GM19452 (cell line): ENCODE data around the gene PCDHGC3.

ENCODE experiments used
- ATAC-seq: cut with Tn5 transposase; IDR thresholded peaks from one replicate; pipeline ENCODE4 v1.9.1; 2021; ENCODE audit not compliant: unreplicated experiment

Gene PCDHGC3

DNA sequence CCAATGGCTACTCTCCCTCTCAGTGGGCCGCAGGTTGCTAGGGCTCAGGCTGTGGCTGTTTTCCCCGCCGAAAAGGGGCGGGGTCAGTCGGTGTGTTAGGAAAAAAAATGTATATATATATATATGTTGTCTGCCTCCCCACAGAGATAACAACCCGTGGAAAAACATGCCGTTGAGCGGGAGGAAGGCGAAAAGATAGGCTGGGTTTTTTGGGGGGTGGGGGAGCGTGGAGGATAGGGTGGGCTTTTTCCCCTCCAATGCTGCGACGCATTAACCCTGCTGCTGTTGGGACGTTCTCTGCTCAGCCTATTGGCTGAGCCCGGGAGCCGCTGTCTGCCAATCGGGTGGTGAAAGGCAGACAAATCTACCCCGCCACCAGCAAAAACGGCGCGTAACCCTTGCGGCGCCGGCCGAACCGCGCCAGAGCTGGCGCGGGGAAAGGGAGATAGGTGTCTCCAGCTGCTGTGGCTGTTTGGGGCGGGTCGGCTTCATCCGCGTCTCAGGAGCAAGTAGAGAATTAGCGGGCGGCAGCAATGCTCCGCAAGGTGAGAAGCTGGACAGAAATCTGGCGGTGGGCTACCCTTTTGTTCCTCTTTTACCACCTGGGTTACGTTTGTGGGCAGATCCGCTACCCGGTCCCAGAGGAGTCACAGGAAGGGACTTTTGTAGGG, 9.0 kb downstream of the PCDHGC3 start, which contains the start of gene PCDHGC4:
TSS of gene PCDHGC4 (plus strand) at position 390 of the 671 bp plus-strand sequence. CDS start at position 534, 144 bp downstream.
- no peak for ATAC-seq

DNA sequence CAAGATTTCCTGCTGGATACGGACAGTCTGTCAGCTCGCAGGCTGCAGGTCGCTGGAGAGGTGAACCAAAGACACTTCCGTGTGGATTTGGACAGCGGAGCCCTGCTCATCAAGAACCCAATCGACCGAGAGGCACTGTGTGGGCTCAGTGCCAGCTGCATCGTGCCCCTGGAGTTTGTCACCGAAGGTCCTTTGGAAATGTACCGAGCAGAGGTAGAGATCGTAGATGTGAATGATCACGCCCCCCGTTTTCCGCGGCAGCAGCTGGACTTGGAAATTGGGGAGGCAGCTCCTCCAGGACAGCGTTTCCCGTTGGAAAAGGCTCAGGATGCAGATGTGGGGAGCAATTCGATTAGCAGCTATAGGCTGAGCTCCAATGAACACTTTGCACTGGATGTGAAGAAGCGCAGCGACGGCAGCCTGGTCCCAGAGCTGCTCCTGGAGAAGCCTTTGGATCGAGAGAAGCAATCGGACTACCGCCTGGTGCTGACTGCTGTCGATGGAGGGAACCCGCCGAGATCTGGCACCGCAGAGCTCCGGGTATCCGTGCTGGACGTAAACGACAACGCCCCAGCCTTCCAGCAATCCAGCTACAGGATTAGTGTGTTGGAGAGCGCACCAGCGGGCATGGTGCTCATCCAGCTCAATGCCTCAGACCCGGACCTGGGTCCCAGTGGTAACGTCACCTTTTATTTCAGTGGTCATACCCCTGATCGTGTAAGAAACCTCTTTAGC, 9.7 kb downstream of the PCDHGC3 start:
- ATAC-seq = no peak

DNA sequence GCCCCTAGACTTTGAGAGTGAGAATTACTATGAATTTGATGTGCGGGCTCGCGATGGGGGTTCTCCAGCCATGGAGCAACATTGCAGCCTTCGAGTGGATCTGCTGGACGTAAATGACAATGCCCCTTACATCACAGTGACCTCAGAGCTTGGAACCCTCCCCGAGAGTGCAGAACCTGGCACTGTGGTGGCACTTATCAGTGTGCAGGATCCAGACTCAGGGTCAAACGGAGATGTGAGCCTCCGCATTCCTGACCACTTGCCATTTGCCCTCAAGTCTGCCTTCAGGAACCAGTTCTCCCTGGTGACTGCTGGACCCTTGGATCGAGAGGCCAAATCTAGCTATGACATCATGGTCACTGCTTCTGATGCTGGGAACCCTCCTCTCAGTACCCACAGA, 10.3 kb downstream of the PCDHGC3 start:
- ATAC-seq = no peak

DNA sequence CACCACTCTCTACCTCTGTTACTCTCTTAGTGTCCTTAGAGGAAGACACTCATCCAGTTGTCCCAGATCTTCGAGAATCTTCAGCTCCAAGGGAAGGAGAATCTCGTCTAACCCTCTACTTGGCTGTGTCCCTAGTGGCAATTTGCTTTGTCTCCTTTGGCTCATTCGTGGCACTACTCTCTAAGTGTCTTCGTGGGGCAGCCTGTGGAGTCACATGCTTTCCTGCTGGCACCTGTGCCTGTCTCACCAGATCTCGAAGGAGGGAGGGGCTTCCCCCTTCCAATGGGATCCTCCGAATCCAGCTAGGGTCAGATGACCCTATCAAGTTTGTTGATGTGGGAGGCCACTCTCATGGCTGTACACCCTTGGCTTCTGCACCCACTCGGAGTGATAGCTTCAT, 11.4 kb downstream of the PCDHGC3 start:
- ATAC-seq = no peak

DNA sequence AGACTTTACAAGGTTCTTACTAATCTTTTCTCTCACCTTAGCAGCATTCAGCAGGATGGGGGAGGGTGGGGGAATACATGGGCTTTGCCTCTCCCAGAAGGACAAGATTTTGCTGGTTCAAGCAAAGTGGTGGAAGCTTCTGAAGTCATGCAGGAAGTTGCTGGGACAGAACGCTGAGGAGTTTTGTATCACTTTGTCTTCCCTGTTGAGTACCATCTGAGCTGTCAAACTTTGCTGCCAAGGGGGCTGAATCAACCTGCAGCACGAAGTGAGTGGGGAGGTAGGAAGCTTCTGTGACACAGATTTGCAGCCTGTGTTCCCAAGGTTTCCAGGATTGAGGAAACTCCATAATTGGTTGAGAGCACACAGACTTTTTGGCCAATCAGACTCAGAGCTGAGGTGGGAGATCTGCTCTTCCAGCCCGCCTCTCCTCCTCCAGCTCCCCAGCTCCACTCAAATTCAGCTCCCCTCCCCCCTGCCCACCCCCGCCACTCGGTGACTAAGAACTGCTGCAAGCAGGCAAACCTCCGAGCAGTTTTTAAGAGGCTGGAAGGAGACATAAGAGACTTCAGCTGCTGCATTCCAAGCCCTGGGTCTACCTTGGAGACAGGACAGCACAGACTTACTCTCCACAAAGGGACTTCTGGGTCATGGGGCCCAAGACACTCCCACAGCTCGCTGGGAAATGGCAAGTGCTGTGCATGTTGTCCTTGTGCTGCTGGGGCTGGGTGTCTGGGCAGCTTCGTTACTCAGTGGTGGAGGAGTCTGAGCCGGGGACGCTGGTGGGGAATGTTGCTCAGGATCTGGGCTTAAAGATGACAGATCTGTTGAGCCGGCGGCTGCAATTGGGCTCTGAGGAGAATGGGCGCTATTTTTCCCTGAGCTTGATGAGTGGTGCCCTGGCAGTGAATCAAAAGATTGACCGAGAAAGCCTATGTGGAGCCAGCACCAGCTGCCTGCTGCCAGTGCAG, 13.1 kb downstream of the PCDHGC3 start, which contains the start of gene PCDHGC5:
TSS of gene PCDHGC5 (plus strand) at position 491 of the 971 bp plus-strand sequence. CDS start at position 651, 160 bp downstream.
- no peak for ATAC-seq

DNA sequence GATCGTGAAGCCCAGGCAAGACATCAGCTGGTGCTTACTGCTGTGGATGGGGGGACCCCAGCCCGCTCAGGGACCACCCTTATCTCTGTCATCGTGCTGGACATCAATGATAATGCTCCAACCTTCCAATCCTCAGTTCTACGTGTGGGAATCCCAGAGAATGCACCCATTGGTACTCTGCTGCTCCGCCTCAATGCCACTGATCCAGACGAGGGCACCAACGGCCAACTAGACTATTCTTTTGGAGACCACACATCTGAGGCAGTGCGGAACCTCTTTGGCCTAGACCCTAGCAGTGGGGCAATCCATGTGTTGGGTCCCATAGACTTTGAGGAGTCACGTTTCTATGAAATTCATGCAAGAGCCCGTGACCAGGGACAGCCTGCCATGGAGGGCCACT, 14.1 kb downstream of the PCDHGC3 start:
- ATAC-seq = no peak

DNA sequence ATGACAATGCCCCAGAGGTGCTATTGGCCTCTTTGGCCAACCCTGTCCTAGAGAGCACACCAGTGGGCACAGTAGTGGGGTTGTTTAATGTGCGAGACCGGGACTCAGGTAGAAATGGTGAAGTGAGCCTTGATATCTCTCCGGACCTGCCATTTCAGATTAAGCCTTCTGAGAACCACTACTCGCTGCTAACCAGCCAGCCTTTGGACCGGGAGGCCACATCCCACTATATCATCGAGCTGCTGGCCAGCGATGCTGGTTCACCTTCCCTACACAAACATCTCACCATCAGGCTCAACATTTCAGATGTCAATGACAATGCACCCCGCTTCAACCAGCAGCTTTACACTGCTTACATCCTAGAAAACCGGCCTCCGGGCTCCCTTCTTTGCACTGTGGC, 14.5 kb downstream of the PCDHGC3 start:
- ATAC-seq = no peak

DNA sequence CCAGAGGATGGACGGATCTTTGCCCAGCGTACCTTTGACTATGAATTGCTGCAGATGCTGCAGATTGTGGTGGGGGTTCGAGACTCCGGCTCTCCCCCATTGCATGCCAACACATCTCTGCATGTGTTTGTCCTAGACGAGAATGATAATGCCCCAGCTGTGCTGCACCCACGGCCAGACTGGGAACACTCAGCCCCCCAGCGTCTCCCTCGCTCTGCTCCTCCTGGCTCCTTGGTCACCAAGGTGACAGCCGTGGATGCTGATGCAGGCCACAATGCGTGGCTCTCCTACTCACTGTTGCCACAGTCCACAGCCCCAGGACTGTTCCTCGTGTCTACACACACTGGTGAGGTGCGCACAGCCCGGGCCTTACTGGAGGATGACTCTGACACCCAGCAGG, 15.0 kb downstream of the PCDHGC3 start:
- no peak for ATAC-seq

DNA sequence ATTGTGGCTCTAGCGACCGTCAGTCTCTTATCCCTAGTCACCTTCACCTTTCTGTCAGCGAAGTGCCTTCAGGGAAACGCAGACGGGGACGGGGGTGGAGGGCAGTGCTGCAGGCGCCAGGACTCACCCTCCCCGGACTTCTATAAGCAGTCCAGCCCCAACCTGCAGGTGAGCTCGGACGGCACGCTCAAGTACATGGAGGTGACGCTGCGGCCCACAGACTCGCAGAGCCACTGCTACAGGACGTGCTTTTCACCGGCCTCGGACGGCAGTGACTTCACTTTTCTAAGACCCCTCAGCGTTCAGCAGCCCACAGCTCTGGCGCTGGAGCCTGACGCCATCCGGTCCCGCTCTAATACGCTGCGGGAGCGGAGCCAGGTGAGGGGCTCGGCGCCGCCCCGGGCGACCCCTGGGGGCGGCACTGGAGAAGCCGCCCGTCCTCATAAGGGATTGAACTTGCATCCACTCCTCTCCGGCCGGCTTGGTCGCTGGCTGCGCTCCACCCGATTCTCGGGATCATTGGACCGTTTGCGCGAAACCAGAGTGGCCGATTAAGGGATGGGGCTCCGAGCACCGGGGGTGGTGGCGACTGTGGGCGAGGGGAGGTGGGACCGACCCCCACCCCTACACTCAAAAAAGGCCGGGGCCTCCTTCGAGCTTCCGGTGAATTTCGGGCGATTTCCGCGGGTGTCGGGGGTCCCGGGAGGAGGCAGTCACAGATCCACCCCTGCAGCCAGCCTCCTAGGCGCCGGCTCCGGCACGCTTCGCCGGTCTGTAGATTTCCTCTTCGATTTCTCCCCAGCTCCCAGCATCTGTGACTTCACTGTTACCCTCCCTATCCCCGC, 15.8 kb downstream of the PCDHGC3 start:
- peak; percentile 3 for ATAC-seq

DNA sequence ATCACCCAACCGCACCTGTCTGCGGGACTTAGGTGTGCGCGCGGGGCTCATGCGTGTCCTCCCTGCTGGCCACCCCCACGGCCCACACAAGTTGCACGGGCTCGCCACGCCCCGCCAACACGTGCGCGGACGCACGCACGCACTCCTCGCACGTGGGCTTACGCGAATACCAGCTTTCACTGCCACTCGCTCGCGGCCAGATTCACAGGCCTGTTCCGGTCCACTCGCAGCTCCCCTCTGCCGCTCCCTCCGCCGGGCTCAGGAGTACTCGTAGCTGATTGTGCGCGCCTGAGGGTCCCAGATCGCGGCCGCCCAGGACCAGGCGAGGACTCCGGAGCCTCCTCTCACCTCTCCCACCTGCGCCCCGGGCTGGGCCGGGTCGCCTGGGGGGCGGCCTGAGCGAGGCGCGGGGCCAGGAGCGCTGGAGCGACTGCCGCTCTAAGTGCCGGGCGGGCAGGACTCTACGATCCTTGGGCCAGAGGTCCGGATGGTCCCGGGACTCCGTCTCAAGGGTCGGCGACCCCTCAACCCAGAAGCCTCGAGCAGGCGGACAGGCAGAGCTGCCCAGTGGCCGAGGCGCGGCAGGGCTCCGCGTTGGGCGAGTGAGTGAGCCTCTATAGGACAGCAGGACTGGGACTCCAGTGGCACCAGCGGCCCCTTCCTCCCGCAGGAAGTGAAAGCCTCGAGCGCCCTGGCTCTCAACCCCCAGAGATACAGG, 16.6 kb downstream of the PCDHGC3 start:
- ATAC-seq = peak; percentile 62

DNA sequence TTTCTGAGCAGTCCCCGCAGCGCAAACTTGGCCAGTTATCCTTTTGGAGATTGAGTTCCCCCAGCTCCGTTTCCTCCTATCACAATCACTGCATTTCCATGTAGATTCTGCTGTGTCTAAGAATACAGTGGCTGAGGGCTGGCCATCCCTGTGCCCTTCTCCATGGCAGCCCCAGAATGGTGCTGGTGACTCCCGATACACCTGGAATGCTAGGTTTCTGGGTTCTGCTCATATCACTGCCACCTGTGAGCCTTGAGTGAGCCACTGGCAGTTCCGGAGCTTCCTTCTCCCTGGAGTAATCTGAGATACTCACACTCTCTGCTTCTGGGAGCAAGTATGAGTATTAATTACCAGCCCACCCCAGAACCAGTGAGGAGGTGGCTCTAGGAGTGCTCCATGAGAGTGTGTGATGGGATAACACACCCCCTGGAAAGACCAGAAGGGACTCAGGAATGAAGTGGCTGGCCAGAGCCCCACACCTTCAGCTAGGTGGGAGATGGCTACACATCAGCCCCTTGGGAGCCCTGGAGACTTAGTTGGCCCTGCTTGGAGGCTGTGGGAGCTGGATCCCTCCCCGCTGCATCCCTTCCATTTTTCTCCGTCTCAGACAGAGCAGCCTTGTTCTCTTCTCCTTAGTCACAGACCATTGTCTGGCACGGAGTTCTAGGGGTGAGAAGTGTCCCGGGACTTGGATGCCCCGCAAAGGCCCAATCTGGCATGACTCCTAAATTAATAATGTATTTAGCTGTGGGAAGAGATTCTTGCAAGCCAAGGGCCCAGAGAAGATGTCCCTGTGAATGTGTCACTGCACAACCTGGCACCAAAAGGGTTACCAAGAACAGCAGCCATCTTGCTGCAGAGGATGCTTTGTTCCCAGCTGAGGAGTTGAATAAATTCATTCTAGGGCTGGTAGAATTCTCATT, 18.0 kb downstream of the PCDHGC3 start:
- no peak for ATAC-seq

DNA sequence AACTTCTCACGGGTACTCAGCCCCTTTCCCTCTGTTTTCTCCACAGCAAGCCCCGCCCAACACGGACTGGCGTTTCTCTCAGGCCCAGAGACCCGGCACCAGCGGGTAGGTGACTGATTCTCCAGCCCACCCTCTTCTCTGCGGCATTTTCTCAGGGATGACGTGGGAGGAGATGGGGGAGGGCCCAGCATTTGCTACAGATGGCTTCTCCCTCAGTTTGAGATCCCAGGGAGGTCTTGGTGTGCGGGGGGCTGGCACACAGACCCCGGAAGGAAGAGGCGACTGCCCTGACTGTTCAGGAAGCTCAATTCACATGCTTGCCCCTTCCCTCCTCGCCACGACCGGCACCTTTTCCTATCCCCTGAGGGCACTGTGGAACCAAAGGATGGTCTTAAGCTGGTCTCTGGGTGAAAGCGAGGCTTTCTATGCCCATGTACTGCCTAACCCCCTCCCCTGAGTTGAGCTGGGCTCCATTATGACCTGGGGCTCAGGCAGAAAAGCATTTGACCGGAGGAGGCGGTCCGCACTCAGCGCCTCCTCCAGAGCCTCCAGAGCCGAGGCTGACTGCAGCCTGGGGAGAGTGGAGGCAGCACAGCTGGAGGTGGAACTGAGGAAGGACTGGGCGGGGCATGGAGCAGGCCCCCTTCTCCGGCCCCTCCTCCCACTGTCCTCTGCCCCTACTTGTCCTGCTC, 19.1 kb downstream of the PCDHGC3 start:
- no peak for ATAC-seq

DNA sequence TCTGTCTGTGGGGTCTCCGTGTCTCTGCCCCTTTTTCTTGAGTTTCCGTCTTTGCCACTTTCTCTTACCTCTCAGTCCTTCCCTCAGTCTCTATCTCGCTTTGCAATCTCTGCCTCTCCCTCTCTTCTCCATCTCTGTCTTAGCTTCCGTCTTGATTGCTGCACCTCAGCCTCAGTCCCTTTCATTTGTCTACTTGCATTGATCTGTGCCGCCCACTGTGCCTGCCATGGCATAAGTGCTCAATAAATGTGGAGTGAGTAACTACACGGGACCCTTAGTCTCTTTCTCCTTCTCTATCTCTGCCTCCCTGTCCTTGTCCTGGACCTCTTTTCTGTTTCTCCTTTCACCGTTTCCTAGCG, 19.7 kb downstream of the PCDHGC3 start:
- no peak for ATAC-seq

DNA sequence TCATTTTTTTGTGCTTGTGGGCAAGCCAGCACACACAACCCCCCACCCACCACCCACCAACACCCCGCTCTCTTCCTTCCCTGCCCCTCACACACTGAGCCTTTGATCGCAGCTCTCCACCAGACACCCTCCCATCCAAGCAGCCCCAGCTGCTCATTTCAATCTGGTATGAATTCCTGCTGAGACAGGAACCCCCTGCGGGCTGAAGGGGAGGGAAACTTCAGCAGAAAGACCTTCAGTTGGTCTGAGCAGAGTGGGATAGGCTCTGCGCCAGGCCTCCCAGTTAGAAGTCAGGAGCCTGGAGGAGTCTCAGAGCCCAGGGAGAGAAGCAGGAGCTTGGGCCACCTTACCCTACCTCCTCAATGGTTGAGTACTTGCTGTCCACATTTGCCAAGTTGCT, 20.3 kb downstream of the PCDHGC3 start:
- ATAC-seq = no peak

DNA sequence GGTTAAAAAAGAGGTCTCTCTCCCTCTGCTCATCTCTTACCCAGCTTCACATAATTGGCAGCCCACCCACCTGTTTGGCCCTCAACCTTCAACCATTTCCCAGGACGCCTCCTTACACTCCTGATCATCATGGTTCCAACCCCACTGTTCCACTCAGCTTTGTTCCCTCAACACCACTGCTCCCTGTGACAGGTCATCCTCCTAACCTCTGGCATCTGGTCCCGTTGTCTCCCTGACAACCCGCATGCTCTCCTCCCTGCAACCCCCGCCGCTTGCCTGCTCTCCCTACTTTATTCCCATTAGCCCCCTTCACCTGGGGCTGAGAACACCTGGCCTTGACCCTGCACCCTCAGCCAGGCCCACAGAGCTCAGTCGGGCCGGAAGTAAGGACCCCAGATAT, 26.0 kb downstream of the PCDHGC3 start:
- ATAC-seq = no peak

DNA sequence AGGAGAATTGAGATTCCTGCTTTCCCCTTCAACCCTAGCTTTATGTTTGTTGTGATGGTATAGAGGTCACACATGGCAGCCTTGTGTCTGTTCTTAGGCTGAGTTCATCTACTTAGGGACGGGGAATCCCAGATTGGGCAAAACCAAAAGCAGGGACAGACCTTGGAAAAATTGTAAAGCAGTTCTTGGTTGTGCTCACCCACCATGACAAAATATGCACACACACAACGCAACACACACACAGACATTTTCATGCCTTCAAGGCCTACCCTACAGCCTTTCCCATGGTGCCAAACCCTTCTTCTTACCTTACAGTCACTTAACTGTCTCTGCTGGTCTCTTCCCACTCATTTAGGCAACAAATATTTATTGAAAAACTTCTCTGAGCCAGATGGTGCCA, 27.9 kb downstream of the PCDHGC3 start:
- no peak for ATAC-seq

DNA sequence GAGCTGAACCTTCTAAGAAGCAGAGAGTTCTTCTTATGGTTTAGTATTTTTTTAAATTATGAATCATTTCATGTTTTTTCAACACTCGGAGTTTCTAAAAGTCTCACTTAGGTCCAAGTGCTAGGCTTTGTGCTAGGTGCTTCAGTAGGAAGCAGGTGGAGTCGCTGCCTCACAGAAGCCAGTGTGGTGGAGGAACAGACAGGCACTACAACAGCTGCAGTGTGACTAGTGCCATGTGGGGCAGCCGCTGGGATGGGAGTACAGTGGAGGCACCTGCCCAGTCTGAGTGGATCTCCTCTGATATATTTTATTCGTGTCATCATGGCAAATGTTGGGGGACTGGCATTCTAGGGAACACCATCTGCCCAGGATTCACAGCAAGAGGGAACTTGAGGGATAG, 28.4 kb downstream of the PCDHGC3 start:
- ATAC-seq = no peak
